CD4-positive, alpha-beta T cell treated with Interleukin-4 for 4 hours (primary cell): Measurements from ENCODE around the gene ZNF652.

ENCODE experiments used
- DNase-seq: peaks from one replicate; pipeline ENCODE4 v3.0.0-alpha.2; 2020

Gene ZNF652

GRCh38 chr17:49356320-49356719 lies 5.7 kb downstream of the ZNF652 start:
- no peak for DNase-seq

GRCh38 chr17:49353607-49354006 lies 8.4 kb downstream of the ZNF652 start:
- no peak for DNase-seq

GRCh38 chr17:49352587-49353154 lies 9.4 kb downstream of the ZNF652 start:
- DNase-seq: no peak

GRCh38 chr17:49351572-49352140 lies 10.4 kb downstream of the ZNF652 start:
- DNase-seq: no peak

GRCh38 chr17:49349541-49349940 lies 12.5 kb downstream of the ZNF652 start:
- no peak for DNase-seq

- no peak for DNase-seq
These were observed 17.1 kb downstream of the ZNF652 start for GRCh38 chr17:49344914-49345313.

- DNase-seq: peak; percentile 57
These were observed 18.8 kb downstream of the ZNF652 start for GRCh38 chr17:49343273-49343672.

- DNase-seq: no peak
These were observed 19.5 kb downstream of the ZNF652 start for GRCh38 chr17:49342575-49342936.

- no peak for DNase-seq
These were observed 20.7 kb downstream of the ZNF652 start for GRCh38 chr17:49341356-49341755.

- DNase-seq: no peak
These were observed 22.7 kb downstream of the ZNF652 start for GRCh38 chr17:49339354-49339753.

GRCh38 chr17:49338883-49339282 lies 23.2 kb downstream of the ZNF652 start:
- DNase-seq: peak; percentile 52

GRCh38 chr17:49337884-49338283 lies 24.2 kb downstream of the ZNF652 start:
- no peak for DNase-seq

GRCh38 chr17:49334744-49335512 lies 27.1 kb downstream of the ZNF652 start:
- no peak for DNase-seq

GRCh38 chr17:49333804-49334203 lies 28.2 kb downstream of the ZNF652 start:
- no peak for DNase-seq

- DNase-seq: no peak
These were observed 33.9 kb downstream of the ZNF652 start for GRCh38 chr17:49327835-49328784.

GRCh38 chr17:49325980-49326379 lies 36.1 kb downstream of the ZNF652 start:
- DNase-seq: no peak

GRCh38 chr17:49318435-49318965 lies 43.5 kb downstream of the ZNF652 start:
- no peak for DNase-seq

- DNase-seq: no peak
These were observed 45.0 kb downstream of the ZNF652 start for GRCh38 chr17:49316889-49317675.

- no peak for DNase-seq
These were observed 45.8 kb downstream of the ZNF652 start for GRCh38 chr17:49316258-49316570.

GRCh38 chr17:49315551-49316257 lies 46.3 kb downstream of the ZNF652 start:
- peak; percentile 91 for DNase-seq

GRCh38 chr17:49312722-49313121 lies 49.3 kb downstream of the ZNF652 start:
- DNase-seq: no peak

- no peak for DNase-seq
These were observed 62.1 kb downstream of the ZNF652 start for GRCh38 chr17:49299996-49300395.
